GM19468 (cell line): ENCODE measurements around the gene ABCA6.

Experiments used
- ATAC-seq: cut with Tn5 transposase; IDR thresholded peaks from one replicate; pipeline ENCODE4 v1.9.1; 2021; ENCODE audit warnings: mild to moderate bottlenecking, moderate library complexity, moderate number of reproducible peaks; ENCODE audit not compliant: unreplicated experiment; ENCODE audit errors: extremely low read depth

Gene ABCA6

DNA sequence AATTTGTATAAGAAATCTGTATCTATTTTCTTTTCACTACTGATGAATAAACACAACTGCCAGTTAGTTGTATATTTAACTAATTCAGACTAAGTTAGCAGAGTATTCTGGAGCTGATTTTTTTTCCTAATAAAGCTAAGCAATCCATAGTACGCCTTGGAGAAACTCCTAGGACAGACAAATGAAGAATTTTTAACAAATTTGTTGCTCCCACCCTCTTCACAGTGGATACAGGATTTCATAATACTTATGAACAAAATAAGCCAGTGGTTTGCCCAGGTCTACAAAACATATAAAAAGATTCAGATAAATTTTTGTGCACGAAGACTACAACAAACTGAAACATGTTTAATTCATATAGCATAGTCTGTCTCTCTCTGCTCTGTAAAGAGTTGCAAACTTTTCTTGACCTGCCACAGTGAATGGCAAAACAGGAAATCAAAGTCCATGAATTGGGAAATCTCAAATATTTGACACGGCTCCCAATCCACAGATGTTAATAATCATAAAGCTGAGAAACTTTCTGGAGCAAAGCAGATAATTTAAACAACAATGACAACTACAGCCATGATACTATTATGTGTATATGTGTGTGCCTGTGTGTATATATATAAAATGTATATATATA, 594 bp upstream of the ABCA6 start:
- no peak for ATAC-seq

DNA sequence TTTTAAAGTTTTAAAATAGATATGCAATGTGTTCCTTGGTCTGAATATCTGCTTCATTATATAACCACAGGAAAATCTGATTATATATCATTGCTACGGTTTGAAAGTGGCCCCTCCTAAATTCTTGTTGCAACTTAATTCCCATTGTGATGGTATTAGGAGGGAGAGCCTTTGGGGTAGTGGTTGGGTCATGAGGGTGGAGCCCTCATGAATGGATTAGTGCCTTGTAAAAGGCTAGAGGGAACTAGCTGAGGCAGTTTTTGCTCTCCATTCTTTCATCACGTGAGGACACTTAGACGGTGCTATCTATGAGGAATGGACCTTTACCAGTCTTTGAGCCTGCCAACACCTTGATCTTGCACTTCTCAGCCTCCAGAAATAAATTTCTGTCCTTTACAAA, 7.6 kb downstream of the ABCA6 start:
- ATAC-seq: no peak

DNA sequence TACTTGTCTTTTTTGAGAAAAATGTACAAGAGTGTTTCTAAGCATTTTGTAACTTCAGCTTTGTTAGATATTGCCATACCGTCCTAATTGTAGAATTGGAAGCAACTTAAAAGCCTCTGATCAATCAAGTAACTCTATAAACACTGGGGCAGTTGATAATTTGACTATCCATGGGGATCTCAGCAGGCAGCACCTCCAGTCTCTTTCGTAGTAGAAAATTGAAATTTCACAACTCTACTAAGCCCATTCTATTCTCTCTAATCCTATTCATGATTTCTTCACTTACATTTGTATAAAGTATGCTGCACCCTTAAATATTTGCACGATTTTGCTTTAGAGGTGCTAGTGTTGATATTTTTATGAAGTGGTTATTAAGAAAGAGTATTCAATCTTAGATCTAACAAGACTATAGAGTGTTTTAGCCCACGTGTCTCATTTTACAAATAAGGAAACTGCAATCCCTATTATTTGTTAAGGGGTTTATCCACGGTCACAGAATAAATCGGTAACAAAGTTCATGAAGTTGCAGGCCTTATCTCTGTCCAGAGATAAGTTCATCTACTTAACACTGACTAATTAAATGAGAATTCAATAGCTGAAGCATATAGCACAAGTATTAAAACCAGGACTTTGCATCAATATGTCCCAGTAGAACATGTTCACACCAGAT, 10.9 kb downstream of the ABCA6 start:
- ATAC-seq: no peak

DNA sequence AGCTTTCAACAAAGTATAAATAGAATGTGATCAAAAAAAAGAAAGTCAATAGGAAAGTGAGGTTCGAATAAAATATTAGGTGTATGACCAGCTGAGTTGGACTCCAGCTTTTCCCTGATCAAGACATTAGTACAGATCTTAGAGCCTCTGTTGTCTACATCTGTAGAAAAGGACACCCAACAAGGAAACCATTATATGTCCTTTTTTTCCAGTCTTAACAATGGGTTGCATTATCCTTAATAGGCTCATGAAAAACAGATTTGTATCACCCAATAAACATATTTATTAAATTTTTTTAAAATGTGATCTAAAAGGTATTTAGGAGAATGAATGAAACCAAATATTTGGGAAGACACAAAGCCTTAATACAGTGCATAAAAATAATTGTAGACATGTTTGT, 18.1 kb downstream of the ABCA6 start:
- no peak for ATAC-seq

DNA sequence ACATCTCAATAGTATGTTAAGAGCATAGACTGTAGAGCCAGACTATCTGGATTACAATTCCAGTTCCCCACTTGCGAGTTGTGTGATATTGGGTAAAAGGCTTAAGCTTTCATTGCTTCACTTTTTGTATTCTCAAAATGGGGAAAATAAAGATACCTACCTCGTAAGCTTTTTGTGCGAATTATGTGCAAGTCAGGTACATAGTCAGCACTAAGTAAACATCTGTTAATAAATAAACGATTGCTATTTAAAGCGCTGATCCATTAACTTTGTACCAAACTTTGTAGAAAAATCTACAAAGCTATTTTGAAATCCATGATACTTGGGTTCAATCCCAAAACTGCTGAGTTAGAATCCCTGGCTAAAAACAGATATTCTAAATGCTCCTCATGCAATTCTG, 19.6 kb downstream of the ABCA6 start:
- ATAC-seq: no peak

DNA sequence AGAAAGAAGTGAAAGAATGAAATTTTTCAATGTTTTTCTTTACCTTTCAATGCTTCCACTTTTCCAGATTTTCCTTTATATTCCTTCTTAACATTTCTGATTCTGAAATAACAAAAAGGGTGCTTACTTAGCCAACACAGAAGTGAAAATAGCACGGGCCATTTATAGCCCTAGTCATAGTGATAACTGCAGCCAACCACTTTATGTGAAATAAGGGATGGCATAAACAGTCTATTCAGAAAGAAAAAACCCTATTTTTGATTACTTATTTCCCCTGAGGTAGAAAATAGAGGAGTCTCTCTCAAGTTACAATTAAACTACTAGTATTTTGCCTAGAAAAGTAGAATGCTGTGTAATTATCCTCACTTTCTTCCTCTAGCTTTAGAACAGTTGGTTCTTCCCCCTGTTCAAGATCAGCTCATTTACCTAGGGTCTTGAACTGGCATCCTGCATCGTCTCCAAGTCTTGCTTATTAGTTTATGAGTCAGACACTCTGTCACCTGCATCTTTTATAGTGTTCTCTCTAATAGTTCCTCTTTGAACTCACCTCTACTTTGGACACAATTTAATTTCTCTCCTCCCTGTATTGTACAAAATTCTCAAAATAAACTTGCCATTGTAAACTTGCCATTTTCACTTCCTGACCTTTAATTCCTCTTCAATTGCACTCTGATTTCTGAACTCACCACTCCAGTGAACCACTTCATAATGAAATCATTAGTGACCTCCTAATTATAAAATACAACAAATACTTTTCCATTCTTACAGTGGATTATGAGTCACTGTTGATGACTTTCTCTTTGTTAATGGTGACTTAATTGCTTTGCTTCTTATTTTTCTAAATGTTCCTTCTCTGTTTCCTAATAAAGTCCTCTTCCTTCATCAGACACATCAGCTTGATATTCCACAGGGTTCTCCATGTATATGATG, 23.6 kb downstream of the ABCA6 start:
- ATAC-seq: peak; percentile 42

DNA sequence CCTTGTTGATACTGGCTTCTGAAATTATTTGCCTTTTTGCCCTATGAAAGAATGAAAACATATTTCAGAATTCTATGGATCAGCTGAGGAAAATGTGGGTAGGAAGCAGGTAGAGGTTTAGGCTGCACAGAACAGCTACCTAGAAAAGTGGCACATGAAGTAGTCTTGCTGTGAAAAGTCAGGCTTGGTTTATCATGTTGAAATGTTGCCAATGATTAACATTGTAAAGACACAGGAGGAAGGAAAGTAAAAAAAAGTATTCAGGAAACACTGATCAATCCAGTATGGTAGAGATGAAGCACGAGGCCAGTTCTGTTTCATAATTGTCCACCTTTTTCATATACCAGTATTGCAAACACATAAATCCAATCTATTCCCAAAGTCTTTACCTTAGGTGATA, 29.9 kb downstream of the ABCA6 start:
- no peak for ATAC-seq

DNA sequence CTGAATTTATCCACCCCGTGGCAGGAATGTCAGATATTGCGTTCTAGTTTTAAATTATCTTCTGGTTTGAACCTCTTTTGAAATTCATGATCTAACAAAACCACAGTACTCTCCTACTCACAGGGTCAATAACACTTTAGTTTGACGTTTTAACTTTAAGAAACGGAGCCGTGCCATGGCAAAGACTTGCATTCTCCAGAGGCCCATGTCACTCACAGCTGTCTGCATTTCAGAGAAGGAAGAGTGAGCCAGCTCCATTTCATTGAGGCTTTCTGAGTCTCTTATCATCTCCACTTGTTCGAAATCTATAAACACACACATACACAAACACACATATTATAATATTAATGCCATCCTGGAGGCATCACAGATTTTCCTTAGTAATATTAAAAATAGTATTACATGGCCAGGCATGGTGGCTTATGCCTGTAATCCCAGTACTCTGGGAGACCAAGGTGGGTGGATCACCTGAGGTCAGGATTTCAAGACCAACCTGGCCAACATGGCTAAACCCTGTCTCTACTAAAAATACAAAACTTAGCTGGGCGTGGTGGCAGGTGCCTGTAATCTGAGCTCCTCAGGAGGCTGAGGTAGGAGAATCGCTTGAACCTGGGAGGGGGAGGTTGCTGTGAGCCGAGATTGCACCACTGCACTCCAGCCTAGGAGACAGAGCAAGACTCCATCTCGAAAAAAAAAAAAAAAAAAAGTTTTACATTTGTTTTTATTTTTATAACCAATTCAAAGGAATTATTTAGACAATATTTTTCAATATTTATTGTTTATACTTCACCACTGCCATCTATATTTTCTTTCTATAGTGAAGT, 35.6 kb downstream of the ABCA6 start:
- no peak for ATAC-seq

DNA sequence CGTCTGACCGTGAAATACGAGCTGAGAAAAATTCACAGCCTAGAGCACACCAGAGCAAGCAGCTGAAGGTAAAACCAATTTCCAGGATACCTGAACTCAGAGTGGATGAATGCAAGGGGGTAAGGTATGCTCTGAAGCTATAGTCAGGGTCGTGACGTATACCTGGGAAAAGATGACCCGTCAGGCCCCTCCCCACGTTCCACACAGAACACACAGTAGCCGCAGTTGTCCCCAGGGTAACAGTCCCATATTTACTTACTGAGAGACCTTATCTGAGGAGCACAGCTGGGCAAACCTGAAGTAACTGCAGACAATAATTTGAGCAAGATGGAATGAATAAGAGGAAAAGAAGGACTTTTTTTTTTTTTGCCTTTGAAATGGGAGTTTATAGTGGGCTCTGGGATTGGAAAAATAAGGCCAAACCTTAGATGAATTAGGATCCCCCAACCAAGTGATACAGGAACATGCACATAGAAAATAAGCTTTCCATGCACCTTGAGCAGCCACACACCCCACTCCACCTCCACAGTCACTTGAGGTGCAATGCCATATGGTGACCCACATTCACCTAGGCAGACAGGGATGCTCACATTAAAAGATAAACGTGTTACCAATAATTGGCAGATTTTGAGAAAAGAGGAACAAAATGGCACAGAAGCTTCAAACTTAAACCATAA, 38.0 kb downstream of the ABCA6 start:
- no peak for ATAC-seq

DNA sequence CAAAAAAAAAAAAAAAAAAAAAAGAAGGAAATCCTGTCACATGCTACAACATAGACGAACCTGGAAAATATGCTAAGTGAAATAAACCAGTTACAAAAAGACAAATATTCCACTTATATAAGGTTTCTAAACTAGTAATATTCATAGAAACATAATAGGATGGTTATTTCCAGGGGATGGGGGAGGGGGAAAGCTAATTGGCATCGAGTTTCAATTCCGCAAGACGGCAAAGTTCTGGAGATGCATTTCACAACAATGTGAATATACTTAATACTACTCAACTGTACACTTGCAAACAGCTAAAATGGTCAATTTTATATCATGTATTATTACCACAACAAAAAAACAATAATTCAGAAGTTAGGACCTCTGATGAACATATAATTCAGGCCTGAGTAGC, 43.1 kb downstream of the ABCA6 start:
- no peak for ATAC-seq

DNA sequence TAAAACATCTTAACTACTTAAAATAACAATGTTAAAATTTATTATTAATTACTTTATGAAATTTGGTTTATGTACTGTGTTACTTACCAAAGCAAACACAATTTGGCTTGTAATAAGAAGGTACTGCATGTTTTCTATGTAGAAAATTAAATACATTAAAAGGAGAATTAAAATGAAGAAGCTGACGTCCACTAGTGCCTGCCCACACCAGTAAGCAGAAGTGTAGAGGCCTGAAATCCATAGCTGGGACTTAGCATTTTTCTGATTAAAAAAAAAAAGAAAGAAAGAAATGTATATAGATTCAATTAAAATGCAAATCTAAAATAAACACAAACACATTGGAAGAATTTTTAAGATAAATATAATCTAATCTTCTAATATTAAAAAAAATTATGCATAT, 45.2 kb downstream of the ABCA6 start:
- ATAC-seq: no peak

DNA sequence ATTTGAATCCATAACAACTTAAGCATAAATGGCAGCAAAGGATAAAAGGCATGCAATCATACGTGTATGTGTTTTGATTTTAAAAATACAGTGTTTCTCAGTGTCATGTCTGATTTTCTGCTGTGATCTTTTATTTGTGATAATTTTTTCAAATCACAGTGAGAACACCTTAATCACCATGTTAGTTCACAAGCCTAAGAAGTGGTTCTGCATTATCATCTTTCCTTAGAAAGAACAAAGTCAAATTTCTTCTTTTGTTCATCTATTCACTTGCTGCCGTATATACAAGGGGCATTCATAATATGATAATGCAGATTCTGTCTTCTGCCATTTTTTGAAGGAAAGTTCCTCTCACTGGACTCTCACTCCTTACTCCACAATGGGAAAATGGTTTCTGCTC, 47.7 kb downstream of the ABCA6 start:
- no peak for ATAC-seq

DNA sequence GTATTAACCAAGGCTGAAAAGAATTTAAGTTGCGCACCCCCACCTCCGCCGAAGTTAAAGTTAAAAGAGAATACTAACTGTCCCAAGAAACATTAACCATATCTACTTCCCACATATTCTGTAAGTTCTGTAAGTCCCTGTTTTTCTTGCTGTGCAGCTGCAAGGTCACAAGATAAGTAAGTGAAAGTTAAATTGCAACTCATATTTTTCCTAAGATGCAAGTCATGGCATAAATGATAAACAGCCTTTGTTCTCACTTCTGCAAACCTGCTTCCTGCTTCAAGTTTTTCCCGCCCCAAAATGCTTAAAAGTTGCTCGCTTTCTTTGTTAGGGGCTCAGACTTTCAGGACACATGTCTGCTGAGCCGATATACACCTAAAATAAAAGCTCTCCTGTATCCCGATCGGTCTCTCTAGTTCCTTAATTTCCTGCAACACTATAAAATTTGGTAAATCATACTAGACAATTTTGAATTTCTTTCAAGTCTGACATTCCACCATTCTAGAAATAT, 48.4 kb downstream of the ABCA6 start:
- no peak for ATAC-seq

DNA sequence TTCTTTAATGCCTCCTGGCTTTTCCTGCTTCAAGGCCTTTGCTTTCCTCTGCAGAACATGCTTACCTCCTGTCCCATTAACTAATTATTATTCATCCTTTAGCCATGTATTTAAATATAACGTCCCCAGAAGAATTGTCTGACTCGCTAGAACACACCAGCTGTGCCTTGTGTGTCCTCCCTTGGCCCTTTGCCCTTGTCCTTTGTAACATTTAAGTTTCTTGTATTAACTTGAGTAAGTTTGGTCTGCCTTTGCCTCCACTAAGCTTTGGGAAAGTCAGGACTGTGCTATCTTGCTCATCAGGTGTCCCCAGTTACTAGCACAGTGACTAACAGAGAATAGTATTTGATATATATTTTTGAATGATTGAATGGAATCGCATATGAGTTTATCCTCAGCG, 51.3 kb downstream of the ABCA6 start:
- no peak for ATAC-seq

DNA sequence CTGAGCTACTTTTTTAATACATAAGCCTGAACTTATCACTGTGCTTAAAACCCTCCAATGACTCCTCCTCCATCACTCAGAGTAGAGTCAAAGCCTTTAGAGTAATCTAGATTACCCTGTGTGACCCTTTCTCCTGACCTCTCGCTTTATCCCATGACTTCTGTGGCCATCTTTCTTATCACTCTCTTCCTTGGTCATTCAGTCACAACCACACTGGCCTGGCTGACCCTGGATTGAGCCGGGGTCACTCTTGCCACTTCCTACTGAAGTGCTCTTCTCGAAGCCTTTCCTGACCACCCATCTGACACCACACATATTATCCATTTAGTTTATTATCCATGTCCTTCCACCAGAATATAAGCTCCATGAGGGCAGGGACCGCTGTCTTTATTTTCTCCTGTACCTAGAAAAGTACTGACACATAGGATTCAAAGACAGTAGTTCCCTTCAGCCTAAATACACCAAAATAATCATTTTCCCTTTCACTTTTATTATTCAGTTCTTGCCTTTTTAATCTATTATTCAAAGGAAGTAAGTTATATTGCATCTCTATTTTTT, 53.0 kb downstream of the ABCA6 start:
- ATAC-seq: no peak

DNA sequence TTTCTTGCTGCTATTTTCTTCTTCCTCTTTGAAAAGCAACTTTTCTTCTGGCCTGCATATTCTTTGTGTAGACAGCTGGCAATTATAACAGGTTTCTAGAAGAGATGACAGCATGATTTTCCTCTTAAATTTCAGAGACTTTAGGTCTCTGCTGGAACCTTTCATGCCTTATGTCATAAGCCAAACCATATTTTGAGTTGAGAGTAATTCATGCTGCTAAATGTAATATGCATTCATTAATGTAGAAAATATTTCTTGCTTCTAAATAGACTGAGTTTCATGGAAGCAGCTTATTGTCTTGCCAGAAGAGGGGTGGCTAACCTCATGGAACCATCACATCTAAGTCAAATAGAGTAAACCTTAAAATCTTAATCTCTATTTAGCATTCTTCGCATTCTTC, 55.1 kb downstream of the ABCA6 start:
- no peak for ATAC-seq

DNA sequence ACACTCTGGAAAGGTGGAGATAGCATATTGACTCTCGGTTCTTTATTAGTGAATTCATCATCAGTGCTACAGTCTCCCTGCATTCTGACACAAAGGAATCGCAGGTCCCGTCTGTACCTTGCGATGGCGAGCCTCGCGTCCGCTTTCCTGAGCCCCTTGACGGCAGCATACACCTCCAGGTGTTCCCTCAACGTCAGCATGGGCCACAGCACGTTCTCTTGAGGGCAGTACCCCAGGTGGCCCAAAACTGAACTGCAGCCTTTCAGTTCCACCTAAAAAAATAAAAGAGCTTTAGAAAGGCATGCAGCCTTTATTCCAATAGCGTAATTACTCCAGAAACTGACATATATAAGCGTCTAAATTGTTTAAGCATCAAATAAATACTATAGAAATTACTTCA, 56.8 kb downstream of the ABCA6 start:
- no peak for ATAC-seq

DNA sequence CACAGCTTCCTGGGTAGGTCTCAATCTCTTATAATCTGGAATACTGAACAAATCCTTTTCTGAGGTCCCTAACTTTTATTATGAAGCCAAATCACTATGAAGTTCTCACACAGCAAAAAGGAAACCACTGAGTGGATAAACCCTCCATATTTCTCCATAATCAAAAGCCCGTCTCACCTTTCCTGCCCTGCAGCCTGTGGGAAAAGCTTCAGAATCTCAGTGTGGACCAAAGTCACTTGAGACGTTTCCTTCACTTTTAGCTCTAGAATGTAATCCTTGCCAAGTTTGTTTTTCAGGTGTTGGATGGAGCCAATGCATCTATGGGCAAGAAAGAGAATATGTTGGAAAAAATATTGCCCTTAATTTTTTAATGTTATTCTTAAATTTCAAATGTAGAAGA, 59.0 kb downstream of the ABCA6 start:
- ATAC-seq: no peak

DNA sequence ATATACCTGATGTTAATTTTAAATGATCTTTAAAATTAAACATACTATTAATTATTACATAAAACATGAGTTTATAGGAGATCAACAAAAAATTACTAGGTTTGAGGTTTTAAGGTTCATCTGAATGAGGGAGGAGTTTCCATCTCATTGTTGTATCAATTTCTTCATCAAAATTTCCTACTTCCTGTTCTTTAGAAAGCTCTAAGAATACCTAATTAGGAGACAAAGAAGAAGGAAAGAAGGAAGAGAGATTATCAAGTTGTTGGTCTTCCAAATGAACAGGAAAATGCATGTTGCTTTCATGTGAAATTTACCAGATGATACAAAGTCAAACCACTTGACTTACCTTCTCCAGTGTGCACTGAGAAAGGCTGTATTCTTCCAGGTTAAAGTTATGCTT, 62.8 kb downstream of the ABCA6 start:
- no peak for ATAC-seq
